HG03159 (cell line): Measurements from ENCODE around the gene FGD3.

ENCODE experiments used
- ATAC-seq: cut with Tn5 transposase; IDR thresholded peaks from one replicate; pipeline ENCODE4 v1.9.1; 2021; ENCODE audit warnings: mild to moderate bottlenecking, moderate library complexity; ENCODE audit not compliant: unreplicated experiment

Gene FGD3

GRCh38 chr9:93028448-93029006, 81.2 kb downstream of the FGD3 start:
- no peak for ATAC-seq

GRCh38 chr9:93030642-93031628, 83.6 kb downstream of the FGD3 start:
- ATAC-seq, result no peak

- ATAC-seq, result no peak
Measured at GRCh38 chr9:93031629-93032430, 84.5 kb downstream of the FGD3 start.

GRCh38 chr9:93032545-93032944, 85.2 kb downstream of the FGD3 start:
- no peak for ATAC-seq

GRCh38 chr9:93033531-93033930, 86.2 kb downstream of the FGD3 start:
- no peak for ATAC-seq

GRCh38 chr9:93035106-93035660, 87.9 kb downstream of the FGD3 start:
- ATAC-seq, result no peak

- ATAC-seq, result no peak
Measured at GRCh38 chr9:93035821-93036351, 88.6 kb downstream of the FGD3 start.

- ATAC-seq, result no peak
Measured at GRCh38 chr9:93036887-93037475, 89.7 kb downstream of the FGD3 start.

- no peak for ATAC-seq
Measured at GRCh38 chr9:93037476-93037971, 90.2 kb downstream of the FGD3 start.

GRCh38 chr9:93038918-93039317, 91.6 kb downstream of the FGD3 start:
- ATAC-seq, result no peak

GRCh38 chr9:93039456-93039855, 92.1 kb downstream of the FGD3 start:
- ATAC-seq, result no peak

- no peak for ATAC-seq
Measured at GRCh38 chr9:93039976-93040375, 92.7 kb downstream of the FGD3 start.

GRCh38 chr9:93040409-93040808, 93.1 kb downstream of the FGD3 start:
- no peak for ATAC-seq

- no peak for ATAC-seq
Measured at GRCh38 chr9:93041108-93041802, 93.9 kb downstream of the FGD3 start.

- ATAC-seq, result no peak
Measured at GRCh38 chr9:93043122-93043521, 95.8 kb downstream of the FGD3 start.

- no peak for ATAC-seq
Measured at GRCh38 chr9:93045521-93045920, 98.2 kb downstream of the FGD3 start.

GRCh38 chr9:93048566-93049448, 101.5 kb downstream of the FGD3 start:
- no peak for ATAC-seq

- no peak for ATAC-seq
Measured at GRCh38 chr9:93049491-93049890, 102.2 kb downstream of the FGD3 start.

- no peak for ATAC-seq
Measured at GRCh38 chr9:93050231-93050630, 102.9 kb downstream of the FGD3 start.
